ENCODE results near the gene EXD2. TPM values are rescaled to one million over a fixed set of nuclear protein-coding genes. Genes with fewer than 3 reads are reported as not detected.

EXD2 gene
- total RNA-seq, 1 donor from 2014 or later = 14.0 TPM

DNA sequence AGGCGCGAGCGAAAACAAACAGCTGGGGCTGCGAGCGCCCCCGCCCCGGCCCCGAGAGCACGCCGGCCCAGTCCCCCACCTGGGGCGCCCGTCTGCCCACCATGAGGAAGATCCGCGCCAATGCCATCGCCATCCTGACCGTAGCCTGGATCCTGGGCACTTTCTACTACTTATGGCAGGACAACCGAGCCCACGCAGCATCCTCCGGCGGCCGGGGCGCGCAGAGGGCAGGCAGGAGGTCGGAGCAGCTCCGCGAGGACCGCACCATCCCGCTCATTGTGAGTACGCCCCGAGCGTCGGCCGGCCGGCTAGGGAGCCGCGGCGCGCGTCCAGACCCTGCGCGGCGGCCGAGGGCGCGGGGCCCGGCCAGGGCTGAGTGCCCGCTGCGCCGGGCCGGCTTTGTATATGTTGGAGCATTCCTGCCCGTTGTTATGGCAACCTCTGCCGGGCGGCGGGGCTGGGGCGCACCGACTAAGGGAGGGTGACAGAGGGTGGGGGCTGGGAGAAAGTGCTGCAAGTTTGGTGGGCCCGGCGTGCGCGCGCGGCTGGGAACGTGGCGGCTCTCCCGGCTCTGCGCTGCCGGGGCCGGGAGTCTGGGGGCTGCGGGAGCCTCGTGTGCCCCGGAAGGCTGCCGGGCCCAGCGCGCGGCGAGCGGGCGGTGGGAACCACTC, 69.0 kb downstream of the EXD2 start:
- H3K4me3 ChIP-seq (ENCODE audit: low read depth, low read length) = peak overlapping the region; percentile 61
- no peak for DNase-seq (ENCODE audit: low read depth)
- no peak for TF ChIP-seq CTCF (conservative IDR thresholded peaks at IDR 0.05; ENCODE audit: low read depth, low read length)

DNA sequence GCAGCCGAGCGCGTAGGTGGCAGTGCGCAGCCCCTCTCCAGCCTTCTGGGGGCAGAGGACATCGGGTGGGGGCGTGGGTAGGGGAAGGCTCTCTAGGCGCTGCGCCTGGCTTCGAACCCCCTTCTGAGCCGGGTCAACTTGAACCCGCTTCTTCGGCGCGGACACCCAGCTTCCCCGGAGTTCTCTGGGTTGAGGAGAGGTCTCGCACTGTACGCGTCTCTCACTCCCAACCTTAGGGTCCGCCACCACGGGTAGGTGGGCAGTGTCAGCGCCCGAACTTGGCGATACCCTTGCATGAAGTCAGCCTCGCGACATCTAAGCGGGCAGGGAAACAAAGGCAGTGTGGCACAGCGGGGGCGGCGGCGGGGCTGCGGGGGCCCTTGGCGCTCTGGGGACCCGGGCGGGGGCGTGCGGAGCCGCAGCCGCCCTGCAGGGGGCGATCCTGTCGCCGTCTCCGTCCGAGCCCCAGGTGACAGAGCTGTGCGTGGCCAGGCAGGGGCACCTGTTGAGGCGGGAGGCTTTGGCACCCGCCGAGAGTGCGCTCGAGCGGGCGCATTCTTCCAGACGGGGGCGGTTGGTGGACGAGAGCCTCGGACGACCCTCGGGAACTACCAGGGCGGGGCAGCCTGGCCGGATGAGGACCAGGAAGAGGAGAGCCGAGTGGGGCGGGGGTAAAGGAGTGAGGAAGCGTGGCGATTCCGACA, 69.7 kb downstream of the EXD2 start:
- TF ChIP-seq CTCF (conservative IDR thresholded peaks at IDR 0.05; ENCODE audit: low read depth, low read length) = peak; percentile 58
- peak overlapping the region; percentile 61 for H3K4me3 ChIP-seq (ENCODE audit: low read depth, low read length)
- DNase-seq (ENCODE audit: low read depth) = no peak

DNA sequence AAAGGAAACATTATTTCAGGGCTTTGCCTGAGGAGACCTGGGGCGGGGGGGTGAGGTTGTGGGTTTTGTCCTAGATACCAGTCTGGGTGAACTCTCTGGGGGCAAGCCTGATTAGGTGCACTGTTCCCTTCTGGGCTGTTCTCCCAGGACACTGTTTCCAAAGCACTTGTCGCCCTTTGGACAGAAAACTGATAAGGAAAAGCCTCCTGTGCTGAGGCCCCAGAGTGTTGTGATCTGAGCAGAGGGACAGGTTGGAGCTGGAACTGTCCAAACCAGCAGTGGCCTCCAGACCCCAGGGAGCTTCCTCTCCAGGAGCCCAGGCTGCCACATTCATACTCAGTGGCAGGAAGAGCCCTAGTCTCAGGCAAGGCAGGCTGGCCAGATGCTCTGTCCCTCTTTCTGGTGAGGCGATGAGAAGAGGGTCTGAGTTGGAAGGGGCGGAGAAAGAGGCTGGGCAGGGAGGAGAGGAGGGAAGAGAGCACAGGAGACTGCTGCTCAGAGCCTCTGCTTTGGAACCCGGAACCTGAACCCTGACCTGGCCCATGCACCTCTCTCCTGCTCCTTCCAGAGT, 70.5 kb downstream of the EXD2 start:
- no peak for DNase-seq (ENCODE audit: low read depth)
- TF ChIP-seq CTCF (conservative IDR thresholded peaks at IDR 0.05; ENCODE audit: low read depth, low read length) = no peak
- H3K4me3 ChIP-seq (ENCODE audit: low read depth, low read length) = peak overlapping the region; percentile 61

DNA sequence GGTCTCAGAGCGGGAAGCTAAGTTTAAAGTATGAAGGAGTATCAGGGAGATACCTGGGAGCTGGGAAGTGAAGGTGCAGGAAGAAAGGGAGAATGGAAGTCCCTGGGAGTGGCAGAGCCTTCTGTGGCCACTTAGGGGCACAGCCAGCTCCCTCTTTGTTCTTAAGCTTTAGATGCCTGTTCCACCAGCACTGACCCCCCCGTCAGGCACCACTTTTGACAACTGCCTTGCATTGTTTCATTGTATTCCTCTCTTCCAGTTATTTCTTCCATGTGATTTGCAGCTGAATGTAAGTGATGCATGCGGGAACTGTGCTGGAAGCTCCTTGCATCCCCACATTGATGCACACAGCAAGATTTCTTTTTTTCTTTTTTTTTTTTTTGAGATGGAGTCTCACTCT, 71.2 kb downstream of the EXD2 start:
- no peak for DNase-seq (ENCODE audit: low read depth)
- no peak for TF ChIP-seq CTCF (conservative IDR thresholded peaks at IDR 0.05; ENCODE audit: low read depth, low read length)

GRCh38 chr14:69263364-69263763, 72.1 kb downstream of the EXD2 start:
- no peak for DNase-seq (ENCODE audit: low read depth)
- no peak for TF ChIP-seq CTCF (conservative IDR thresholded peaks at IDR 0.05; ENCODE audit: low read depth, low read length)
- H3K4me3 ChIP-seq (ENCODE audit: low read depth, low read length) = no peak overlapping the region

More for the DNA sequence above, 71.2 kb downstream of the EXD2 start:
- H3K4me3 ChIP-seq (ENCODE audit: low read depth, low read length) = no peak overlapping the region

GRCh38 chr14:69263771-69264170, 72.5 kb downstream of the EXD2 start:
- no peak for TF ChIP-seq CTCF (conservative IDR thresholded peaks at IDR 0.05; ENCODE audit: low read depth, low read length)
- DNase-seq (ENCODE audit: low read depth) = no peak
- H3K4me3 ChIP-seq (ENCODE audit: low read depth, low read length) = no peak overlapping the region
